Esophagus squamous epithelium (tissue), 4 donors: ENCODE data around the gene CCDC88C.

Source experiments
- POLR2A ChIP-seq, 4 donors: fragments of 450-650 bp; IDR thresholded peaks; one replicate each; pipeline ENCODE4 v1.6.1; 2017; ENCODE audit warnings: antibody characterized with exemption in 4 of 4, mild to moderate bottlenecking in 4 of 4, moderate library complexity in 3 of 4
- TF ChIP-seq, protein P1 (sequence below), 6 experiments: fragments of 450-650 bp in 4 of 6; fragments of 200-600 bp in 2 of 6; sonication (generic) in 2 of 6; IDR thresholded peaks; one replicate each; pipeline ENCODE4 v1.5.1; 2016 to 2019; ENCODE audit warnings: antibody characterized with exemption in 6 of 6, mild to moderate bottlenecking in 4 of 6, moderate library complexity in 4 of 6

DNA sequence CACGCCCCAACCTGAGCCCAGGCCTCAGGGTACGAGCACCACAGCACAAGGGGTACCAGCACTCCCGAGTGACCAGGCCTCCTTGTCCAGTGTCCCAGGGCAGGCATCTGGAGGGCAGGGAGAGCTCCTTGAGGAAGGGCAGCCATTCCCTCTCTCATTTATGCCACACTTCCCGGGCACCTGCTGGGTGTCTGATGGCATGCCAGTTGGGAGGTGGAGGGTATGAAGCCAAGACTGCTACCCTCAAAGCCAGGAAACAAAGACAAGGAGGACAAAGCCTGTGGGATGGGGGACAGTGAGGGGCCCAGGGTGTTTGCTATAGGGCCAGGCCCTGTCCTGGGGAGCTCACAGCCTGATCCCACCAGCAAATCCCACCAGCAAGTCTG, 45.6 kb downstream of the CCDC88C start:
- TF ChIP-seq, protein P1, sequence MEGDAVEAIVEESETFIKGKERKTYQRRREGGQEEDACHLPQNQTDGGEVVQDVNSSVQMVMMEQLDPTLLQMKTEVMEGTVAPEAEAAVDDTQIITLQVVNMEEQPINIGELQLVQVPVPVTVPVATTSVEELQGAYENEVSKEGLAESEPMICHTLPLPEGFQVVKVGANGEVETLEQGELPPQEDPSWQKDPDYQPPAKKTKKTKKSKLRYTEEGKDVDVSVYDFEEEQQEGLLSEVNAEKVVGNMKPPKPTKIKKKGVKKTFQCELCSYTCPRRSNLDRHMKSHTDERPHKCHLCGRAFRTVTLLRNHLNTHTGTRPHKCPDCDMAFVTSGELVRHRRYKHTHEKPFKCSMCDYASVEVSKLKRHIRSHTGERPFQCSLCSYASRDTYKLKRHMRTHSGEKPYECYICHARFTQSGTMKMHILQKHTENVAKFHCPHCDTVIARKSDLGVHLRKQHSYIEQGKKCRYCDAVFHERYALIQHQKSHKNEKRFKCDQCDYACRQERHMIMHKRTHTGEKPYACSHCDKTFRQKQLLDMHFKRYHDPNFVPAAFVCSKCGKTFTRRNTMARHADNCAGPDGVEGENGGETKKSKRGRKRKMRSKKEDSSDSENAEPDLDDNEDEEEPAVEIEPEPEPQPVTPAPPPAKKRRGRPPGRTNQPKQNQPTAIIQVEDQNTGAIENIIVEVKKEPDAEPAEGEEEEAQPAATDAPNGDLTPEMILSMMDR (IDR thresholded peaks at IDR 0.05) = no peak
- no peak for TF ChIP-seq POLR2A (IDR thresholded peaks at IDR 0.05)
